GM18505 (cell line): ENCODE measurements around the gene ABHD6.
"Not testable (repeated sequence)": the region's sequence is repeated elsewhere in the genome, so short reads cannot be mapped to it uniquely, and the experiment has no call there.

Experiments used
- ATAC-seq: cut with Tn5 transposase; IDR thresholded peaks from one replicate; pipeline ENCODE4 v1.9.1; 2021; ENCODE audit not compliant: unreplicated experiment
- POLR2A ChIP-seq: IDR thresholded peaks from 4 replicates; pipeline ENCODE4 v1.6.1; 2011; ENCODE audit warnings: borderline replicate concordance; ENCODE audit not compliant: insufficient read depth, insufficient read length; ENCODE audit errors: extremely low read depth

Gene ABHD6

GRCh38 chr3:58331593-58332152, 94.1 kb downstream of the ABHD6 start:
- ATAC-seq, result no peak

GRCh38 chr3:58332575-58333188, 95.1 kb downstream of the ABHD6 start, which contains the start of gene PXK:
Gene PXK (plus strand): TSS chr3:58332892. CDS start chr3:58332989, 97 bp downstream.
- peak; percentile 89 for ATAC-seq
- TF ChIP-seq POLR2A, result peak; percentile 52

More at GRCh38 chr3:58331593-58332152, 94.1 kb downstream of the ABHD6 start:
- TF ChIP-seq POLR2A, result no peak

GRCh38 chr3:58333206-58334012, 95.8 kb downstream of the ABHD6 start:
- ATAC-seq, result peak; percentile 36
- no peak for TF ChIP-seq POLR2A

GRCh38 chr3:58334013-58334321, 96.4 kb downstream of the ABHD6 start:
- no peak for TF ChIP-seq POLR2A
- no peak for ATAC-seq

GRCh38 chr3:58334506-58334884, 96.9 kb downstream of the ABHD6 start:
- no peak for ATAC-seq
- no peak for TF ChIP-seq POLR2A

GRCh38 chr3:58335652-58335947, 98.0 kb downstream of the ABHD6 start:
- no peak for TF ChIP-seq POLR2A
- no peak for ATAC-seq

- TF ChIP-seq POLR2A, result no peak
- no peak for ATAC-seq
Measured at GRCh38 chr3:58336135-58336882, 98.7 kb downstream of the ABHD6 start.

- TF ChIP-seq POLR2A, result no peak
- ATAC-seq, result no peak
Measured at GRCh38 chr3:58337190-58337589, 99.6 kb downstream of the ABHD6 start.

- ATAC-seq, result not testable (repeated sequence)
Measured at GRCh38 chr3:58339146-58339545, 101.6 kb downstream of the ABHD6 start.

GRCh38 chr3:58340594-58341244, 103.1 kb downstream of the ABHD6 start:
- ATAC-seq, result no peak
- no peak for TF ChIP-seq POLR2A

GRCh38 chr3:58341376-58341775, 103.8 kb downstream of the ABHD6 start:
- no peak for ATAC-seq
- no peak for TF ChIP-seq POLR2A

GRCh38 chr3:58342676-58343075, 105.1 kb downstream of the ABHD6 start:
- ATAC-seq, result no peak

More at GRCh38 chr3:58342676-58343075, 105.1 kb downstream of the ABHD6 start:
- no peak for TF ChIP-seq POLR2A
